ENCODE data around the gene SPATA21.

Gene SPATA21

DNA sequence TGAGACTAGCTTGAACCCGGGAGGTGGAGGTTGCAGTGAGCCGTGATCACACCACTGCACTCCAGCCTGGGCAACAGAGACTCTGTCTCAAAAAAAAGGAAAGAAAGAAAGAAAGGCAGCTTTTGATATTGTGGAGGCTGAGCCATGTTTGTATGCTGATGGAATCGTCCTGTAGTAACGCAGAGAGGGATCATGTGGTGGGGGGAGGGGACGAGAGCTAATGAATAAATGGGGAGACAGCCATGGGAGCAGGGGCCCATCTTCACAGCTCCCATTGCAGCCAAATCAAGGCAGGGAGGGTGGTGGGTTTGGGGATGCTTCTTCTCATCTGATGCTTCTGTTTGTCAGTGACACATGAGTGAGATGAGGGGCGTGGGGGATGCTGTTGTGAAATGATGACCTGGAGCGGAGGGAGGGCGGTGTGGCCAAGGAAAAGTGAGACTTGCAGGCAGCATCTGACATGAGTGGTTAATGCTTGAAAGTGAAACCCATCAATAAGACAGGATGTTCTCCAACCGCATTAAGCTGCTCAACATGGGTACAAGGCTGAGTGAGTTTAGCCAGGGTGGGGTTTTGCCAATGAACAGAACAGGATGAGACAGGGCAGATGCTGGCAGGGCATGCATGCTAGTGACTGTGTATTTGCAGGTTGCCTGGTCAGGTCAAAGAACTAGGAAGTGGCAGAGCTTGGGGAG, 16.7 kb downstream of the SPATA21 start:
- no peaks in the 10 kb centered on the region for H3K27me3 ChIP-seq (ENCODE audit: control insufficient read depth, insufficient read depth, low read length)
- no peaks in the 10 kb centered on the region; the same call in 1 of the 2 replicates for H3K4me1 ChIP-seq (ENCODE audit: control insufficient read depth, insufficient read depth, low read length)
- H3K36me3 ChIP-seq (ENCODE audit: control insufficient read depth, insufficient read depth, low read length) = no peaks in the 10 kb centered on the region
- H3K27ac ChIP-seq (ENCODE audit: low read depth, low read length) = no peak overlapping the region
- H3K4me3 ChIP-seq (ENCODE audit: low read depth, low read length) = no peak overlapping the region
- no peak overlapping the region for H3K9ac ChIP-seq (ENCODE audit: low read depth, low read length)
- H3K9me3 ChIP-seq (ENCODE audit: control insufficient read depth, insufficient read depth, low read length) = no peaks in the 10 kb centered on the region

DNA sequence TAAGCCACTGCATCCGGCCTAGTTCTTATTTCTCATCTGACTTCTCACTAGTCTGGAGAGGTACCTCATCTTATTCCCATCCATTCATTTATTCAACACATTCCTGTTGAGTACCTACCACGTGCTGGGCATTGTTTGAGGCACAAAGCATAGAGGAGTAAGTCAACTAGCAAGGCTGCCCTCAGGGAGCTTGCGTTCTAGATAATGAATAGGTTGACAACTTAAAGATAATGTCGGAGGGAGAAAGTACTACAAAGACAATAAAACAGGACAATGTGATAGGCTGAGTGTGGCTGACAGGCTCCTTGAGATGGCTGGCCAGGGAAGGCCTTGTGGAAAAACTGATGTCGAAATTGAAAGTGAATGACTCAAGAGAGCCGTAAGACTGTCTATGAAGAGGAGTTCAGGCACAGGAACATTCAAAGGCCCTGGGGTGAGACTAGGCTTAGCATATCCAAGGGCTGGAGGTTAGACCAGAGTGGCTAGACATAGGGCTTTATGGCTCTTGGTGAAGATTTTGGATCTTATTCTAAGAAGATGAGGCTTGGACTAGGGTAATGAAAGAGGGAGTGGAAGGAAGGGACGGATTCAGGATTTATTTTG, 18.3 kb downstream of the SPATA21 start:
- Histone ChIP-seq H3K27ac (ENCODE audit: low read depth, low read length) (no peak overlapping the region), H3K4me3 (ENCODE audit: low read depth, low read length) (no peak overlapping the region), H3K4me1 (ENCODE audit: control insufficient read depth, insufficient read depth, low read length) (no peaks in the 10 kb centered on the region; the same call in 1 of the 2 replicates), H3K27me3 (ENCODE audit: control insufficient read depth, insufficient read depth, low read length) (no peaks in the 10 kb centered on the region), H3K36me3 (ENCODE audit: control insufficient read depth, insufficient read depth, low read length) (no peaks in the 10 kb centered on the region), H3K9ac (ENCODE audit: low read depth, low read length) (no peak overlapping the region), H3K9me3 (ENCODE audit: control insufficient read depth, insufficient read depth, low read length) (no peaks in the 10 kb centered on the region)

DNA sequence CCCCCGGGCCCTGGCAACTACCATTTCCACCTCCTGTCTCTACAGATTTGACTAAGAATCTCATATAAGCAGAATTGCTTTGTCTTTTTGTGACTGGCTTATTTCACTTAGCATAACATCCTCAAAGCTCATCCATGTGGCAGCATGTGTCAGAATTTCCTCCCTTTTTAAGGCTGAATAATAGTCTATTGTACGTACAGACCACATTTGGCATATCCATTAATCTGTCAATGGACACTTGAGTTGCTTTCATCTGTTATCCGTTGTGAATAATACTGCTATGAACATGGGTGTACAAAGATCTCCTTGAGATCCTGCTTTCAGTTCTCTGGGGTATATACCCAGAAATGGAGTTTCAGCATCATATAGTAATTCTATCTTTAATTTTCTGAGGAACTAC, 24.0 kb downstream of the SPATA21 start:
- Histone ChIP-seq H3K27ac (ENCODE audit: low read depth, low read length) (no peak overlapping the region), H3K36me3 (ENCODE audit: control insufficient read depth, insufficient read depth, low read length) (no peaks in the 10 kb centered on the region), H3K9ac (ENCODE audit: low read depth, low read length) (no peak overlapping the region), H3K9me3 (ENCODE audit: control insufficient read depth, insufficient read depth, low read length) (no peaks in the 10 kb centered on the region), H3K27me3 (ENCODE audit: control insufficient read depth, insufficient read depth, low read length) (no peaks in the 10 kb centered on the region), H3K4me1 (ENCODE audit: control insufficient read depth, insufficient read depth, low read length) (no peaks in the 10 kb centered on the region), H3K4me3 (ENCODE audit: low read depth, low read length) (no peak overlapping the region)

DNA sequence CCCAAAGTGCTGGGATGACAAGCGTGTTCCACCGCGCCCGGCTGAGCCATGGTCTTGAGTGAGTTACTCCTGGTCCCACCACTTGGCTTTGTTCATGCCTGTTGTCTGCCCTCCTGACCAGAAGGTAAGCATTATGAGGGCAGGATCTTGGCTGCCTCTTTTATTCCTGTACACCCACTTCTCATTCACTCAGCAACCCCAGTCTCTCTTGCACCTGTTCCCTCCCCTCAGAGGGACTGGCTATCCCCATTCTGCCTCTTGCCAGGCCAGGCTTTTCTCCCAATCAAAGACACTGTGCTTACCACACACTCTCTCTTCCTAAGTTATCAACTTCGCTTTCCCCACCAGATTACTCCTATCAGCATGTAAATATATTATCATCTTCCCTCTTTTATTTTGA, 26.4 kb downstream of the SPATA21 start:
- Histone ChIP-seq H3K27ac (ENCODE audit: low read depth, low read length) (no peak overlapping the region), H3K36me3 (ENCODE audit: control insufficient read depth, insufficient read depth, low read length) (no peaks in the 10 kb centered on the region), H3K27me3 (ENCODE audit: control insufficient read depth, insufficient read depth, low read length) (no peaks in the 10 kb centered on the region), H3K9me3 (ENCODE audit: control insufficient read depth, insufficient read depth, low read length) (no peaks in the 10 kb centered on the region), H3K4me3 (ENCODE audit: low read depth, low read length) (no peak overlapping the region), H3K4me1 (ENCODE audit: control insufficient read depth, insufficient read depth, low read length) (no peaks in the 10 kb centered on the region), H3K9ac (ENCODE audit: low read depth, low read length) (no peak overlapping the region)

DNA sequence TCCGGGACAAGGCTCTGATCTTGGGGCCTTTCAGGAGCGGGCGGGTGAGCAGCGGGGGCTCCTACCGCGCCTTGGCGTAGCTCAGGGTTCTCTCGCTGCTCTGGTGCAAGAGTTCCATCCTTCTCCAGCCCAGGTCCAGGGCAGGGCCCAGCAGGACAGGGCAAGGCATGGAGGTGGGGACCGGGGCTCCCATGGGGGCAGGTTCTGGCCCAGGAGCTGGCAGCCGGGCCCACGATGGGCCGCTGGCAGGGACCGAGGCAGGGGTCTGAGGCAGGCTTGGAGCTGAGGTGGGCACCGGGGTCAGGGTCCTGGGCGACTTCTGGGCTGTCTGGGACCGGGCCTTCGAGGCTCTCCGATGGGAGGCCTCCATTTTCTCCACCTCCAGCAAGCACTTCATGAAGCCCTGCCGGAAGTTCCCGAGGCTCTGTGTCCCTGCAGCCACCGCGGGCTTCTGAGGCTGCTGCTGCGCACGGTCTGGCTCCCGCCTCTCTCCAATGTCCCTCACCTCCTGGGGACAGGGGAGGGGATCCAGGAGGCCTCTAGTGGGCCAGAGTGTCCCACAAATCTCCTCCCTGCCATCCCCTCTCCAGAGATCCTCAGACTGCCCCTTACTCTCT, 27.6 kb downstream of the SPATA21 start:
- Histone ChIP-seq H3K27ac (ENCODE audit: low read depth, low read length) (no peak overlapping the region), H3K36me3 (ENCODE audit: control insufficient read depth, insufficient read depth, low read length) (no peaks in the 10 kb centered on the region), H3K27me3 (ENCODE audit: control insufficient read depth, insufficient read depth, low read length) (no peaks in the 10 kb centered on the region), H3K9me3 (ENCODE audit: control insufficient read depth, insufficient read depth, low read length) (no peaks in the 10 kb centered on the region), H3K4me1 (ENCODE audit: control insufficient read depth, insufficient read depth, low read length) (no peaks in the 10 kb centered on the region), H3K9ac (ENCODE audit: low read depth, low read length) (no peak overlapping the region), H3K4me3 (ENCODE audit: low read depth, low read length) (no peak overlapping the region)

DNA sequence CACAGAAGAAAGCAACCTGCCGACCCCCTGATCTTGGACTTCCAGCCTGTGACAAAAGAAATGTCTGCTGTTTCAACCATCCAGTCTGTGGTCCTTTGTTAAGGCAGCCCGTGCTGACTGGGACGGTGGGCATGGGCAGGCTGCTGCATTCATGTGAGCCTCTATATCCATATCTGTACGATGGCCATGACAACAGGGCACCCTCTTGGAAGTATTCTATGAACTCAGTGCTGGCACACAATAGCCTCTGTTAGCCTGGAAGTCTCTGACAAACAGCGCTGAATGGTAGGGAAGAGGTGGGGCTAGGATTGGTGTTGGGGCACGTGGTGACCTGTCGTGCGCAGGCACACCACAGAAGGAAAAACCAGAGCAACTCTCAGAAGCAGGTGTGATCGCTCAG, 30.4 kb downstream of the SPATA21 start:
- H3K27me3 ChIP-seq (ENCODE audit: control insufficient read depth, insufficient read depth, low read length) = no peaks in the 10 kb centered on the region
- no peak overlapping the region for H3K9ac ChIP-seq (ENCODE audit: low read depth, low read length)
- H3K4me3 ChIP-seq (ENCODE audit: low read depth, low read length) = no peak overlapping the region
- H3K36me3 ChIP-seq (ENCODE audit: control insufficient read depth, insufficient read depth, low read length) = no peaks in the 10 kb centered on the region
- no peak overlapping the region for H3K27ac ChIP-seq (ENCODE audit: low read depth, low read length)
- H3K9me3 ChIP-seq (ENCODE audit: control insufficient read depth, insufficient read depth, low read length) = no peaks in the 10 kb centered on the region
- no peaks in the 10 kb centered on the region for H3K4me1 ChIP-seq (ENCODE audit: control insufficient read depth, insufficient read depth, low read length)

DNA sequence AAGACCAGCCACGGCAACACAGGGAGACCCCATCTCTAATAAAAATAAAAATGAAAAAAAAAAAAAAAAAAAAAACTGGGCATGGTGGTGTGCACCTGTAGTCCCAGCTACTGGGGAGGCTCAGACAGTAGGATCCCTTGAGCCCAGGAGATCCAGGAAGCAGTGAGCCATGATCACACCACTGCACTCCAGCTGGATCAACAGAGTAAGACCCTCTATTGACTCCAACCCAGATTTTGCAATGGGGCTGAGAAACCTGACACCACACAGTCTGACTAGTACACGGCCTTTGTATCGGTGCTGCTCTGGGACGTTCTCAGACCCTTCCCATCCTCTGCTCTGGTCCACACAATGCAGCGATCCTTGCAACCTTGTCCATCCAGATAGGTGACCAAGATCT, 31.8 kb downstream of the SPATA21 start:
- Histone ChIP-seq H3K4me3 (ENCODE audit: low read depth, low read length) (no peak overlapping the region), H3K27me3 (ENCODE audit: control insufficient read depth, insufficient read depth, low read length) (no peaks in the 10 kb centered on the region), H3K36me3 (ENCODE audit: control insufficient read depth, insufficient read depth, low read length) (no peaks in the 10 kb centered on the region), H3K9me3 (ENCODE audit: control insufficient read depth, insufficient read depth, low read length) (no peaks in the 10 kb centered on the region), H3K9ac (ENCODE audit: low read depth, low read length) (no peak overlapping the region), H3K27ac (ENCODE audit: low read depth, low read length) (no peak overlapping the region), H3K4me1 (ENCODE audit: control insufficient read depth, insufficient read depth, low read length) (no peaks in the 10 kb centered on the region)

DNA sequence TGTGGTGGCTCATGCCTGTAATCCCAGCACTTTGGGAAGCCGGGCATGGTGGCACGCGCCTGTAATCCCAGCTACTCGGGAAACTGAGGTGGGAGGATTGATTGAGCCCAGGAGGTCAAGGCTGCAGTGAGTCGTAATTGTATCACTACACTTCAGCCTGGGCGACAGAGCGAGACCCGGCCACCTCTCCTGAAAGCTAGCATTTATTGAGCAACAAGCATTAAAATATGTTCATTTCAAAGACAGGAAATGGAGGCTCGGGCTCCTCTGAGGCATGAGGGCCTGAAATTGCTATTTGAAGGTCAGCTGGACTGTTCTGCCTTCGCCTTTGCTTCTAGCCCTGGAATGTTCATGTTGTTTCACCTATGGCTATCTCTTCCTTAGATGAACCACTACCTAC, 34.5 kb downstream of the SPATA21 start:
- Histone ChIP-seq H3K9ac (ENCODE audit: low read depth, low read length) (no peak overlapping the region), H3K27me3 (ENCODE audit: control insufficient read depth, insufficient read depth, low read length) (no peaks in the 10 kb centered on the region), H3K36me3 (ENCODE audit: control insufficient read depth, insufficient read depth, low read length) (peaks cover 12% of the 10 kb centered on the region; the same call in 1 of the 2 replicates), H3K27ac (ENCODE audit: low read depth, low read length) (no peak overlapping the region), H3K4me3 (ENCODE audit: low read depth, low read length) (no peak overlapping the region), H3K4me1 (ENCODE audit: control insufficient read depth, insufficient read depth, low read length) (no peaks in the 10 kb centered on the region), H3K9me3 (ENCODE audit: control insufficient read depth, insufficient read depth, low read length) (no peaks in the 10 kb centered on the region)

DNA sequence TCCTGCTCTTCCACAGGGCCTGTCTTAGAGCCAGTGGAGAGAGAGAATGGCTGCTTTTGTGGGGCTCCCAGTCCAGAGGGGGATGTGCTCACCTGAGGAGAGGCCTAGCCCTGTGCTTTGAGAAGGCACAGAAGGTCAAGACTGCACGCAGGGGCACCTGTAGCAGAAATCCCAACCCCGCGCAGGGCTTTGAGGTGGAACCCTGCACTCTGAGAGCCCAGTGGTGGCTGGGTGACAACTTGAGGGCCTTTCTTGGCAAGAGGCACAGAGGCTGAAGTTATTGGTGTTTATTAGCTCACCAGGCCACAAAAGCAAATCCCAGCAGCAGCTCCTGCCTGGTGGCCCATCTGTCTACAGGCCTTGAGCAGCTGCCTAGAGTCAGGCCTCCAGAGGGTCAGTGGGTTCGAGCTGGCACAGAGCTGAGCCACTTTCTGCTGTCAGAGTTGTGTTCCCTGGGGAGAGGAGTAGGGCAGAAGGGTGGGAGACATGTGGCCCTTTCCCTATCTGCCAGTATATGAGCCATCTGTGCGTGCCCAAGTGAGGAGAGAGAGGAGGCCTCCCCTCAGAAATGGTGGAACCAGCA, 38.8 kb downstream of the SPATA21 start:
- no peak overlapping the region for H3K9ac ChIP-seq (ENCODE audit: low read depth, low read length)
- H3K9me3 ChIP-seq (ENCODE audit: control insufficient read depth, insufficient read depth, low read length) = no peaks in the 10 kb centered on the region

DNA sequence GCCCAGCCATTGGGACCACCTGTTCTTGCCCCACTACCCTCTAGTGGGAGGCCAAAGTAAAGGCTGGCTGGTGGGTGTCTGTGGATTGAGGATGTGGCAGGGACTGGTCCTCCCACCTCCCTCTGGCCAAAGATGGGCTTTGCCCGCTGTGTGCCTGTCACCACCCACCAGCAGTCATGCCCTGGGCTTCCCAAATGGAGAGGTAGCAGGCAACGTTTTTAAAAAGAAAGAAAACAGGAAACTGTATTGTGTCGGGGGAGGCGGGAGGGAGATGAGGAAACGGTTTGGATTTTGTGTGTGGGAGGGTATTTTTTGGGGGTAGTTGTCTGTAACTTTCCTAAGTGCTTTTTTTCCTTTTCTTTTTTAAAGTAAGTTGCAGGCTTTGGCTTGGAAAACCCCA, 40.1 kb downstream of the SPATA21 start:
- Histone ChIP-seq H3K27me3 (ENCODE audit: control insufficient read depth, insufficient read depth, low read length) (no peaks in the 10 kb centered on the region), H3K27ac (ENCODE audit: low read depth, low read length) (no peak overlapping the region), H3K4me3 (ENCODE audit: low read depth, low read length) (no peak overlapping the region), H3K4me1 (ENCODE audit: control insufficient read depth, insufficient read depth, low read length) (peaks cover 7% of the 10 kb centered on the region), H3K36me3 (ENCODE audit: control insufficient read depth, insufficient read depth, low read length) (peaks cover 60% of the 10 kb centered on the region), H3K9ac (ENCODE audit: low read depth, low read length) (no peak overlapping the region), H3K9me3 (ENCODE audit: control insufficient read depth, insufficient read depth, low read length) (no peaks in the 10 kb centered on the region)

More for the DNA sequence above, 38.8 kb downstream of the SPATA21 start:
- Histone ChIP-seq H3K4me1 (ENCODE audit: control insufficient read depth, insufficient read depth, low read length) (no peaks in the 10 kb centered on the region), H3K27me3 (ENCODE audit: control insufficient read depth, insufficient read depth, low read length) (no peaks in the 10 kb centered on the region), H3K27ac (ENCODE audit: low read depth, low read length) (no peak overlapping the region), H3K4me3 (ENCODE audit: low read depth, low read length) (no peak overlapping the region), H3K36me3 (ENCODE audit: control insufficient read depth, insufficient read depth, low read length) (peaks cover 51% of the 10 kb centered on the region)

DNA sequence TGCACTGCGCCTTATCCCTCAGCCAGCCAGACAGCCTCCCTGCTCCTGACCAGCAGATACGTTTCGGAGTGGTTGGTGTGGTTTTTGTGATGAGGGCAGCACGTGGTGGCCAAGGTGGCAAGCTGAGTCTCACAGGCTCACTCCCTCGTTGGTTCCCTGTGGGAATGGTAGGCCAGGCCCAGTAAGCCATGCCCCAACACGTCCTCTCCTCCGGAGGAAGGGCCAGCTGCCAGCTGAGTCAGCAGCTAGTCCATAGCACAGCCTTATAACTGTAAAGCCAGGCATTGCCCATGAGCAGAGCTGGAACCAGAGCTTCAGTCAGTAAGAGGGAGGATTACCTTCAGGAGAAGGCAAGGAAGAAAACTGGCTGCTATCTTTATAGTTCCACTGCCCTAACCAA, 40.6 kb downstream of the SPATA21 start:
- peaks cover 8% of the 10 kb centered on the region for H3K4me1 ChIP-seq (ENCODE audit: control insufficient read depth, insufficient read depth, low read length)
- H3K9ac ChIP-seq (ENCODE audit: low read depth, low read length) = no peak overlapping the region
- no peak overlapping the region for H3K27ac ChIP-seq (ENCODE audit: low read depth, low read length)
- peaks cover 60% of the 10 kb centered on the region for H3K36me3 ChIP-seq (ENCODE audit: control insufficient read depth, insufficient read depth, low read length)
- no peaks in the 10 kb centered on the region for H3K27me3 ChIP-seq (ENCODE audit: control insufficient read depth, insufficient read depth, low read length)
- no peaks in the 10 kb centered on the region for H3K9me3 ChIP-seq (ENCODE audit: control insufficient read depth, insufficient read depth, low read length)
- H3K4me3 ChIP-seq (ENCODE audit: low read depth, low read length) = no peak overlapping the region
